ENCODE data around the gene NXPE3.

Gene NXPE3

GRCh38 chr3:101828691-101829436 is 49.9 kb downstream of the NXPE3 start:
- DNase-seq (ENCODE audit: low read depth): no peak
- H3K4me3 ChIP-seq (ENCODE audit: low read depth, low read length): no peak overlapping the region
- no peak for TF ChIP-seq MAX (IDR thresholded peaks at IDR 0.05; ENCODE audit: low read depth, low read length)
- TF ChIP-seq MYC (IDR thresholded peaks at IDR 0.05; ENCODE audit: low read depth, low read length): no peak
- TF ChIP-seq POLR2A (IDR thresholded peaks at IDR 0.05; ENCODE audit: extremely low read depth, insufficient read length): no peak
- TF ChIP-seq, protein P1, sequence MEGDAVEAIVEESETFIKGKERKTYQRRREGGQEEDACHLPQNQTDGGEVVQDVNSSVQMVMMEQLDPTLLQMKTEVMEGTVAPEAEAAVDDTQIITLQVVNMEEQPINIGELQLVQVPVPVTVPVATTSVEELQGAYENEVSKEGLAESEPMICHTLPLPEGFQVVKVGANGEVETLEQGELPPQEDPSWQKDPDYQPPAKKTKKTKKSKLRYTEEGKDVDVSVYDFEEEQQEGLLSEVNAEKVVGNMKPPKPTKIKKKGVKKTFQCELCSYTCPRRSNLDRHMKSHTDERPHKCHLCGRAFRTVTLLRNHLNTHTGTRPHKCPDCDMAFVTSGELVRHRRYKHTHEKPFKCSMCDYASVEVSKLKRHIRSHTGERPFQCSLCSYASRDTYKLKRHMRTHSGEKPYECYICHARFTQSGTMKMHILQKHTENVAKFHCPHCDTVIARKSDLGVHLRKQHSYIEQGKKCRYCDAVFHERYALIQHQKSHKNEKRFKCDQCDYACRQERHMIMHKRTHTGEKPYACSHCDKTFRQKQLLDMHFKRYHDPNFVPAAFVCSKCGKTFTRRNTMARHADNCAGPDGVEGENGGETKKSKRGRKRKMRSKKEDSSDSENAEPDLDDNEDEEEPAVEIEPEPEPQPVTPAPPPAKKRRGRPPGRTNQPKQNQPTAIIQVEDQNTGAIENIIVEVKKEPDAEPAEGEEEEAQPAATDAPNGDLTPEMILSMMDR (IDR thresholded peaks at IDR 0.05; ENCODE audit: low read depth, low read length): no peak

DNA sequence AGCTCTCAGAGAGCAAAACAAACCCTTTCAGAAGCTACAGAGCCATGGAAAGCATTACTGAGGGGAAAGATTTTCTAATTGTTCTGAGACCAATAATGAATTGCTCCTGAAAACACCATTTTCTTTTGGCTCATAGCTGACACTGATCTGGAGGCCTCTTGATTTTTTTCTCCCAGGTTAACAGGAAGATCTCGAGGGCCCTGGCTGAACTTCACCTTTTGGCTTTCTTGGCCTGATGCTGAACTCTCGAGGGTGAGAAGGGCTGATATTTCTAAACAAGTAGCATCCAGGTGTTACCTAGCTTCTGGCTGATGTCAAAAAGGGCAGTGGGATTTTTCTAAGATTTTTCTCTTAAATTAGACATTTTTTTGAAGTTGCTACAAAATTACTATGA is 50.4 kb downstream of the NXPE3 start:
- DNase-seq (ENCODE audit: low read depth): no peak
- H3K4me3 ChIP-seq (ENCODE audit: low read depth, low read length): no peak overlapping the region
- no peak for TF ChIP-seq MYC (IDR thresholded peaks at IDR 0.05; ENCODE audit: low read depth, low read length)
- TF ChIP-seq, protein P1 (IDR thresholded peaks at IDR 0.05; ENCODE audit: low read depth, low read length): no peak
- no peak for TF ChIP-seq POLR2A (IDR thresholded peaks at IDR 0.05; ENCODE audit: extremely low read depth, insufficient read length)
- no peak for TF ChIP-seq MAX (IDR thresholded peaks at IDR 0.05; ENCODE audit: low read depth, low read length)

- no peak for DNase-seq (ENCODE audit: low read depth)
- no peak for TF ChIP-seq MYC (IDR thresholded peaks at IDR 0.05; ENCODE audit: low read depth, low read length)
- TF ChIP-seq, protein P1 (IDR thresholded peaks at IDR 0.05; ENCODE audit: low read depth, low read length): no peak
- no peak for TF ChIP-seq POLR2A (IDR thresholded peaks at IDR 0.05; ENCODE audit: extremely low read depth, insufficient read length)
- TF ChIP-seq MAX (IDR thresholded peaks at IDR 0.05; ENCODE audit: low read depth, low read length): no peak
- H3K4me3 ChIP-seq (ENCODE audit: low read depth, low read length): no peak overlapping the region
Observed at GRCh38 chr3:101829874-101830273, 50.9 kb downstream of the NXPE3 start.

DNA sequence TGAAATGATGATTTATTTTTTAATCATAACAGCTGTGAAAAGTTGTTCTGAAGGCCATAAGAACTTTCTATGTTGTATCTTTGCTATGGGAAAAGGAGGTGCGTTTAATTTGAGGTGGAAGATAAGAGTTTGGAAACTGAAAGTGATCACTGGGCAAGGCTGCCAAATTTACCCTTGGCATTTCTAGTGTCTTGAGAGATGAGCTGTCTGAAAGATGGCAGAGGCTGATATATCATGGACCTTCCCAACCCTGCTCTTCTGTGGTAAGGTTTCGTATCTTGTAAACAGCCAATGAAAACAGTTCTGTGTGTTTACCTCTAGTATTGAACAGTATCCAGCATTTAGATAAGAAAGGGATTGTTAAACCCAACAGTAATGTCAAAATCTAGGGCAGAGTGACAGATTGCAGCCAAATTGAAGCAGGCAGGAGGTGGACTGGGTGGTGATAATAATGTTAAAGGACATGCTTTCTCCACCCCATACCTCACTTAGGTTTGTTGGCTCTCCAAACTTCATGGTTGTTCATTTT is 54.5 kb downstream of the NXPE3 start:
- no peak for DNase-seq (ENCODE audit: low read depth)
- TF ChIP-seq MYC (IDR thresholded peaks at IDR 0.05; ENCODE audit: low read depth, low read length) (no peak), MAX (IDR thresholded peaks at IDR 0.05; ENCODE audit: low read depth, low read length) (no peak), POLR2A (IDR thresholded peaks at IDR 0.05; ENCODE audit: extremely low read depth, insufficient read length) (no peak)
- TF ChIP-seq, protein P1 (IDR thresholded peaks at IDR 0.05; ENCODE audit: low read depth, low read length): no peak
- no peak overlapping the region for H3K4me3 ChIP-seq (ENCODE audit: low read depth, low read length)

DNA sequence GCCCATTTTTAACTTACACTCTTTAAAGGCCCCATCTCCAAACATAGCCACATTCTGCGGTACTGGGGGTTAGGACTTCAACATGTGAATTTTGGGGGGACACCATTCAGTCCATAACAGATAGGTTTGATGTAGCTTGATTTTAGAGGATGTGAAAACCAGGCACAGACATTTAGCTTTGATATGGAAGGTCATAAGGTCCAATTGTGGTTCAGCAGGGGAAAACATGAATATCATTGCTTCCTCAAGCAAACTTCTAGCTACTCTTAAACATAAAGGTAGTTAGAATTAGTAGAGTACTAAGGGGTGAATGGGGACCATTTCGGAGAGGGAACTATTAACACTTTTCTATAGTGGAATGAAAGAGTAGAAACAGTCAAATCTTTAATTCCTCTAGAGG is 56.7 kb downstream of the NXPE3 start:
- TF ChIP-seq, protein P1 (IDR thresholded peaks at IDR 0.05; ENCODE audit: low read depth, low read length): no peak
- TF ChIP-seq MYC (IDR thresholded peaks at IDR 0.05; ENCODE audit: low read depth, low read length) (no peak), MAX (IDR thresholded peaks at IDR 0.05; ENCODE audit: low read depth, low read length) (no peak), POLR2A (IDR thresholded peaks at IDR 0.05; ENCODE audit: extremely low read depth, insufficient read length) (no peak)

More for the DNA sequence above, 56.7 kb downstream of the NXPE3 start:
- H3K4me3 ChIP-seq (ENCODE audit: low read depth, low read length): no peak overlapping the region
- DNase-seq (ENCODE audit: low read depth): no peak

Measured in NB4 (cell line).